Measurements from ENCODE around the gene NOL3.

Gene NOL3

DNA sequence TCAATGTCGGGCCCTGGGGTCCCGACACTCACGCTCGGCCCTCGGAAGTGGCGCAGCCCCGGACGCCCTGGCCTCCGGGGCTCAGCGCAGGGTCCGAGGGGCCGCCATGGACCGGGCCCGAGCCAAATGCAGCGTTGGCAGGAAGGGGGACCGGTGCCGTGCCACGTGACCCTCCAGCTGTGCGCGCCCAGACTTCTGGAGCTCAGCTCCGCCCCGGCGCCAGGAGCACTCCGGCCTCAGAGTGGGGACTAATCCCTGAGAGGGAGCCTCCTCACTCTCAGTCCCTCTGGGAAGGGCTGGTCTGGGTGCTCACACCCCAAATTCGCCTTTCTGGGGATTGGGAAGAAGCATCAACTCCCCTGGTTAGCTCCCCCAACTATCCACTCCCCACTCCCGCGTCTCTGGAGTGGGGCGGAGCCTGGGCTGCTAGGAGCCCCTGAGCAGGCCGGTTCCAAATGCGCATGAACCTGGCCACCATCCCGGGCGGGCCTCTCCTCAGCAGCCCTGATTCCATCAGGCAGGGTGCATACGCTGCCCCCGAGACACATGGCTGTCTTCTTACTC lies 19.4 kb upstream of the NOL3 start, which contains the start of gene B3GNT9:
Gene B3GNT9 (minus strand): TSS at position 166 of the 564 bp plus-strand sequence. CDS start 513 bp downstream, outside the sequence.
- H3K27ac Mint-ChIP-seq, result no peak within 1 kb of the TSS
- H3K27me3 Mint-ChIP-seq (ENCODE audit: low read depth, poor library complexity), result peaks cover 68% of the 10 kb centered on the region
- H3K4me3 Mint-ChIP-seq, result peak within 1 kb of the TSS; percentile 77
- DNase-seq, result peak; percentile 67
- H3K36me3 Mint-ChIP-seq (ENCODE audit: low read depth), result peaks cover 25% of the 10 kb centered on the region
- TF ChIP-seq CTCF (IDR thresholded peaks at IDR 0.05), result no peak
- H3K4me1 Mint-ChIP-seq, result peaks cover 4% of the 10 kb centered on the region
- no peaks in the 10 kb centered on the region for H3K9me3 Mint-ChIP-seq

DNA sequence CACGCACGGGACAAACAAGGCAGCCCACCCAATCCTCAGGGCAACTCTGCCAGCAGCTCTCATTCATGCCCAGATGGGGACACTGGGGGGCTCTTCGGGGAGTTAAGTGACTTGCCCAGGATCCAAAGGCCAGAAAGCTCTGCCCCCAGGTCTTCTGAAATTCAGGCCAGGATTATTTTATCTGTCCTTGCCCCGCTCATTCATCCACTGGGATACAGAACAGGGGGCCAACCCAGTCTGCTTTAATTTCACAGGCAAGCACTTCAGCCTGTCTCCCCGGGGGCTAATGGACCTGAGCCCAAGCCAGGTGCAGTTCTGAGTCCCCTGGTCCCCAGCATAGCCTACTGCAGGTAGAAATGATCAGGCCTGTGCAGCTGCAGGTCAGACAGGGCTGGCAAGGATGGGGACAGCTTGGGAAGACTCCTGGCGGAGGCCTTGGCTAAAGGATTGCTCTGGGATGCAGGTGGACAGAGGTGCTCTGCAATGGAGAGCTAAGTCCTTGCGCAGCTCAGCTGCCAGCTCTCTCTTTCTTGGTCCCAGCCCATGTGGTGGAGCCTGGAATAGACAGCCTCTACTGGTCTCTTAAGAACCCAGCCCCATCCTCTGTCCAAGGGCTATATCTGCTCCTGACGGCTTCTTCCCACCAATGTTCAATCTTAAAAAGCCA lies 18.8 kb upstream of the NOL3 start:
- Mint-ChIP-seq H3K27me3 (ENCODE audit: low read depth, poor library complexity) (peaks cover 74% of the 10 kb centered on the region), H3K36me3 (ENCODE audit: low read depth) (peaks cover 20% of the 10 kb centered on the region), H3K4me1 (peaks cover 4% of the 10 kb centered on the region), H3K9me3 (no peaks in the 10 kb centered on the region), H3K4me3 (peak overlapping the region; percentile 77), H3K27ac (no peak overlapping the region)
- no peak for TF ChIP-seq CTCF (IDR thresholded peaks at IDR 0.05)
- DNase-seq, result no peak

DNA sequence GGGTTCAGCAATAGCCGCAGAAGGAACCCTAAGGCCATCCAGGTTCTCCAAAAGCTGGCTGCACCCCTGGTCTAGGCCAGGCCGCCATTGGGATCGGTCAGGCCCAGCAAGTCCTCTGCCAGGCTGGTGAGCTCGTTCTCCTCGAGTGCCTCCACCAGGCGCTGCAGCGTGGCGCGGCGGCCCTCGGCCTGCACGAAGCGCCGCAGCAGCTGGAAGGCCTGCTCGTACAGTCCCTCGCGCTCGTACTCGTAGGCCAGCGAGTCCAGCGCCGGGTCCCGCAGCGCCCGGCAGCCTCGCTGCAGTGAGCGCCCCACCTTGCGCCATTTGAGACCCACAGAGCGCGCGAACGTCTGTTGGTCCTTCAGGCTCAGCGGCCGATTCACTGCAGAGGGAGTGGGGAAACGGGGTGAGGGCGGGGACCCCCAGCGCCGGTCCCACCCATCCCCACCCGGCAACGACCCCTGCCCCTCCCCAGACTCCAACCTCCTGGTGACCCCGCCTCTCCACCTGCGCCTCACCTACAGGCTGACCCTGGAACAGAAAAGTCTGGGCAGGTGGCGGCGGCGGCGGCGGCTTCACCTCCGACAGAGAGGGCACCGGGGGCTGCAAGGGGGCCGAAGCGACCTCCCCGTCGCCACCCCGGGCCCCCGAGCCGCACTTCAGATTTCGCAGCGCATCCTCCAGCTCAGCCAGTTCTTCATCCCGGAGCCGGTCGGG lies 15.6 kb upstream of the NOL3 start:
- H3K4me3 Mint-ChIP-seq, result peak overlapping the region; percentile 71
- H3K27ac Mint-ChIP-seq, result no peak overlapping the region
- DNase-seq, result no peak
- H3K4me1 Mint-ChIP-seq, result peaks cover 13% of the 10 kb centered on the region
- no peaks in the 10 kb centered on the region for H3K9me3 Mint-ChIP-seq
- no peak for TF ChIP-seq CTCF (IDR thresholded peaks at IDR 0.05)
- peaks cover 94% of the 10 kb centered on the region for H3K27me3 Mint-ChIP-seq (ENCODE audit: low read depth, poor library complexity)
- H3K36me3 Mint-ChIP-seq (ENCODE audit: low read depth), result no peaks in the 10 kb centered on the region

DNA sequence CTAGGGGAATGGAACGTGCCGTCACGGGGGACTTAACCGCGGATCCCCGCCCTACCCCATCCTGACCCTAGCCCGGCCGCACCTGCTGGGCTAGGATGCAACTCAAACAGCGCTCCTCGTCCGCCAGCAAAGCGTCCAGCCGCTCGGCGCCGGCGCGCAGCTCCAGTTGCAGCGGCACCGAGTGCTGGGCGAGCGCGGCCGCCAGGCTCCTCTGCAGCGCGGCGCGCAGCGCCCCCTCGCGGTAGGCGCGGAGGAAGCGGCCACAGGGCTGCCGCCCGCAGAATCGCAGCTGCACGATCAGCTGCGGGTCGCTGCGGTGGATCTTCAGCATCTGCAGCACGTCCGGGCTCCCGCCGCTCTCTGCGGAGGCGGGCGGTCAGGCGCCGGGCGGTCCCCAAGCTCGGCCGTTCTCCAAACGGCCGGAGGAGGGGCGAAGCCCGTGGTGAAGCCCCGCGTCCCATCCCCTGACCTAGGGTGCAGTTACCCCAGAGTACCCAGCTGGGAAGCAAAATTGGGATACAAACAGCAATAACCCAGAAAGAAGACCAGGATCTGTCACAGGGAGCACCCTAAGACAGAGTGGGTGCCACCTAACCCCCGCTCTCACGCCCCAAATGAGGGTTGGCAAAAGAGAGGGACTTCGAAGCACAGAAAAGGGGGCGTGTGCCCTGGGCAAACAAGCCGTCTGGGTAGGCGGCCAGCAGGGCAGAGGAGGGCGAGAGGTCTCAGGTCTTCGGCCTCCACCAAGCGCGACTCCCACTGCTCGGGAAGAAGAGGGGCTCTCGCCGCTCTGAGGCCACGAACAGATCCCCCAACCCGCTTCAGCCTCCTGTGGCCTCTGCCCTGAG lies 14.8 kb upstream of the NOL3 start:
- TF ChIP-seq CTCF (IDR thresholded peaks at IDR 0.05), result peak; percentile 96
- no peaks in the 10 kb centered on the region for H3K36me3 Mint-ChIP-seq (ENCODE audit: low read depth)
- no peak overlapping the region for H3K27ac Mint-ChIP-seq
- peaks cover 13% of the 10 kb centered on the region for H3K4me1 Mint-ChIP-seq
- H3K4me3 Mint-ChIP-seq, result peak overlapping the region; percentile 71
- no peaks in the 10 kb centered on the region for H3K9me3 Mint-ChIP-seq
- peak; percentile 93 for DNase-seq
- H3K27me3 Mint-ChIP-seq (ENCODE audit: low read depth, poor library complexity), result peaks cover 97% of the 10 kb centered on the region

GRCh38 chr16:67156143-67156844 lies 14.0 kb upstream of the NOL3 start:
- no peak for TF ChIP-seq CTCF (IDR thresholded peaks at IDR 0.05)
- peaks cover 100% of the 10 kb centered on the region for H3K27me3 Mint-ChIP-seq (ENCODE audit: low read depth, poor library complexity)
- peaks cover 4% of the 10 kb centered on the region for H3K9me3 Mint-ChIP-seq
- no peak overlapping the region for H3K4me3 Mint-ChIP-seq
- no peaks in the 10 kb centered on the region for H3K36me3 Mint-ChIP-seq (ENCODE audit: low read depth)
- no peak overlapping the region for H3K27ac Mint-ChIP-seq
- peaks cover 10% of the 10 kb centered on the region for H3K4me1 Mint-ChIP-seq
- DNase-seq, result no peak
